ENCODE data around the gene NFIA.

- TF ChIP-seq CTCF (conservative IDR thresholded peaks at IDR 0.05 in 1 of 2, IDR thresholded peaks at IDR 0.05 in 1 of 2; ENCODE audit: extremely low read depth in 1 of 2, insufficient read depth in 1 of 2, low read depth in 1 of 2, low read length in 2 of 2) (no peak), EZH2 (IDR thresholded peaks at IDR 0.05; ENCODE audit: borderline replicate concordance, low read length) (no peak)
Observed at GRCh38 chr1:61397935-61398334, 315.6 kb downstream of the NFIA start.
